Kidney (tissue), 14 donors: ENCODE results near the gene NR1H2. TPM values are rescaled to one million over a fixed set of nuclear protein-coding genes. Genes with fewer than 3 reads are reported as not detected.

Experiments used
- DNase-seq, 5 donors: peaks; one replicate each; pipeline ENCODE4 v3.0.0-alpha.2; 2013 to 2020
- FAIRE-seq: peaks from 2 replicates; lab custom pipeline; 2012; peaks lifted over from hg19 to GRCh38; lab: Jason Lieb, UNC
- H3K27ac ChIP-seq, 2 donors: one replicate each; pipeline ENCODE4 v1.7.0; 2013; ENCODE audit warnings: low read depth in 2 of 2, low read length in 2 of 2, inconsistent platforms in 1 of 2
- H3K27me3 ChIP-seq: one replicate; pipeline ENCODE4 v1.7.1; 2013; ENCODE audit warnings: low read length, inconsistent platforms; ENCODE audit not compliant: control insufficient read depth, insufficient read depth
- H3K36me3 ChIP-seq, 3 donors: one replicate each; pipeline versions ENCODE4 v1.7.0 to v1.7.1; 2013; ENCODE audit warnings: low read length in 3 of 3, control low read depth in 1 of 3, inconsistent platforms in 1 of 3; ENCODE audit not compliant: insufficient read depth in 3 of 3, control insufficient read depth in 2 of 3
- H3K4me1 ChIP-seq, 3 donors: one replicate each; pipeline versions ENCODE4 v1.7.0 to v1.7.1; 2013; ENCODE audit warnings: low read length in 3 of 3, inconsistent platforms in 1 of 3, low read depth in 1 of 3; ENCODE audit not compliant: control insufficient read depth in 2 of 3, insufficient read depth in 2 of 3
- H3K4me3 ChIP-seq, 3 donors: one replicate each; pipeline versions ENCODE4 v1.7.0 to v1.8.1; 2013; ENCODE audit warnings: low read length in 3 of 3, control low read depth in 1 of 3, inconsistent platforms in 1 of 3
- H3K9ac ChIP-seq, 3 donors: one replicate each; pipeline versions ENCODE4 v1.7.0 to v1.7.1; 2013; ENCODE audit warnings: low read length in 3 of 3, control low read depth in 1 of 3, inconsistent platforms in 1 of 3
- H3K9me3 ChIP-seq, 3 donors: one replicate each; pipeline versions ENCODE4 v1.7.0 to v1.7.1; 2013; ENCODE audit warnings: low read length in 3 of 3, control low read depth in 1 of 3, inconsistent platforms in 1 of 3; ENCODE audit not compliant: control insufficient read depth in 2 of 3, insufficient read depth in 1 of 3
- CTCF ChIP-seq: IDR thresholded peaks from 3 replicates; pipeline ENCODE4 v1.5.1; 2012; ENCODE audit warnings: mild to moderate bottlenecking, moderate library complexity, borderline replicate concordance; ENCODE audit not compliant: insufficient read depth; ENCODE audit errors: extremely low read depth
- intact Hi-C: fragments of 100-400 bp; cut with DNase I; formaldehyde crosslinking; loops from one replicate; pipeline ENCODE4 v1.11.1; 2022
- polyA plus RNA-seq: library from polyadenylated mRNA; stranded (reverse); fragments of 350-450 nt; fragmentation: Illumina TruSeq; extraction: RNeasy Lipid Tissue Mini Kit (QIAGEN cat#74804); gene quantifications from one replicate; pipeline ENCODE4 v1.2.3, GENCODE V29; 2014; ENCODE audit warnings: low read depth, low replicate concordance; ENCODE audit not compliant: insufficient read depth
- total RNA-seq: library from RNA; stranded (reverse); fragmentation: NEBNext Ultra II Directional; extraction: Animal tissue kit (Norgen Biotek cat#: 25700); gene quantifications from one replicate; pipeline ENCODE4 v1.2.1, GENCODE V29; 2021
- donor health status: control.
- donor health status: control.
- donor health status: control.
- donor health status: control.
- donor health status: control.
- donor health status: DM: yes; HTN: yes; CAD: no.
- donor health status: Normal renal cell carcinoma (clear cell type).

NR1H2 gene
- total and polyA plus RNA-seq, 2 donors from 2014 or later = 59.7 to 80.4 TPM

- no peak for FAIRE-seq
- TF ChIP-seq CTCF = no peak
- Histone ChIP-seq H3K4me1 (no peaks in the 10 kb centered on the region), H3K9me3 (no peaks in the 10 kb centered on the region), H3K4me3 (peak within 1 kb of the TSS in 2 of 3 donors; percentile 43 to 56), H3K36me3 (no peaks in the 10 kb centered on the region), H3K9ac (no peak within 1 kb of the TSS), H3K27ac (peak within 1 kb of the TSS; percentile 14 to 45), H3K27me3 (no peaks in the 10 kb centered on the region)
- DNase-seq = peak in 3 of 5 donors; percentile 42 to 66 (median 65)
- intact Hi-C loops = loop anchor here (10.0 kb wide), 1 partner anchor 99 kb away; no protein-coding TSS in a partner anchor
These were observed 10.6 kb upstream of the NR1H2 start, which contains the start of gene NAPSA for GRCh38 chr19:50365434-50366306. NAPSA (minus strand) TSS chr19:50365639; CDS start chr19:50365621, 18 bp downstream.

DNA sequence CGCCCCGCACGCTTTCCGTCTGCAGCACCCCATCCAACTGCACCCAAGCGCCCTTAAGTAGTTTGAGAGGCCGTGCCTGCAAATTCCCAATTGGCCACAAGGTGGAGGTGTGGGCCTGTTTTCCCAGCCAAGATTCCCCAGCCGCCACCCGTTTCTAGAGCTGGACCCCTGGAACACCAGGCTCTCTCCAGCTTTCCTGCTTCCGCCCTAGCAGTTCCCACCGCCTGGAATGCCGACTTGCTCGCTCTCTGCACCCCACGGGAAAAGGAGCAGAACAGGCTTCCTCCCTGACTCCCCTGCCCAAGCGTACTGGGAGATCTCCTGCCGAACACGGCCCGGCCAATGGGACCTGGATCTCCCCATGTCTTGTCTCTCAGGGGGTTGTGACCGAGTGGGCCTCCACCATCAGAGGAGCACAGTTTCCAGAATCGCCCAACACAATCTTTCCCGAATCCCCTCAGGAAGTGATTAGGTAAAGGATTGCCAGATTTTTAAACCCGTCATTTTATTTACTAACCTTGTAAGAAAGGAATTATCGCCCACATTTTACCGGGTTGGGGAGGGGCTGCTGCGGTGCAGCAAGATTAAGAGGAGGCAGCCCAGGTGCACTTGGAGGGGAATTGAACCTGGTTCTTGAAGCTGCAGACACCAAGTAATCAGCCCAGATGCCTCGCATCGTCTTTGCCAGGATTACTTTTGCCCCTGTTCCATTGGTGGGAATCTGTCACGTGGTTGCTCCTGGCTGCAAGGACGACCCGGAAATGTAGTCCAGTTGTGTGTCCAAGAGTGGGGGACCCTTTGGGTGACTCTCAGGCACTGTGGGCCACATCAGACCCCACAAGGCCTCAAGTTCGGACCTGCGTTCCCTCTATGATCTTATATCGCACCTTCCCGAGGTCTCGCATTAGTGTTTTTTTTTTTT is 7.3 kb upstream of the NR1H2 start:
- peak; percentile 89 to 95 (median 92) for DNase-seq
- no peaks in the 10 kb centered on the region for H3K4me1 ChIP-seq
- H3K4me3 ChIP-seq = peak overlapping the region; percentile 68 to 100 (median 72)
- no peaks in the 10 kb centered on the region for H3K36me3 ChIP-seq
- no peaks in the 10 kb centered on the region for H3K9me3 ChIP-seq
- peak; percentile 83 for TF ChIP-seq CTCF
- H3K27me3 ChIP-seq = no peaks in the 10 kb centered on the region
- intact Hi-C loops = loop anchor here (10.0 kb wide), 1 partner anchor 96 kb away; no protein-coding TSS in a partner anchor
- no peak for FAIRE-seq
- peak overlapping the region; percentile 60 to 76 for H3K27ac ChIP-seq
- peak overlapping the region; percentile 42 to 99 (median 84) for H3K9ac ChIP-seq

DNA sequence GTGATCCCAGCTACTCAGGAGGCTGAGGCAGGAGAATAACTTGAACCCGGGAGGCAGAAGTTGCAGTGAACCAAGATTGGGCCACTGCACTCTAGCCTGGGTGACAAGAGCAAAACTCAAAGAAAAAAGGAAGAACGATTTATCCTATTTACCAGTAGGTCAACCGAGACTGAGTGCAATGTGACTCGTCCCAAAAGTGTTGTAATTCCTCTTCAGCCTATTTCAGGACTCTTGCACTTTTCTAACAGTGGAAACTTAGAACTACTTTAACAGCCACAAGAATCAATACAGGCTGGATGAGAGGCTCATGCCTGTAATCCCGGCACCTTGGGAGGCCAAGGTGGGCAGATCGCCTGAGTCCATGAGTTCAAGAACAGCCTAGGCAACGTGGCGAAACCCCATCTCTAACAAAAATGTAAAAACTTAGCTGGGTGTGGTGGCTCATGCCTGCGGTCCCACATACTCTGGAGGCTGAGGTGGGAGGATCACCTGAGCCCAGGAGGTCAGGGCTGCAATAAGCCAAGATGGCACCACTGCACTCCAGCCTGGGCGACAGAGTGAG is 4.3 kb upstream of the NR1H2 start:
- intact Hi-C loops = no loop called here
- FAIRE-seq = no peak
- no peak for TF ChIP-seq CTCF

More for the DNA sequence above, 4.3 kb upstream of the NR1H2 start:
- Histone ChIP-seq H3K36me3 (no peaks in the 10 kb centered on the region), H3K9me3 (no peaks in the 10 kb centered on the region), H3K9ac (no peak overlapping the region), H3K27me3 (no peaks in the 10 kb centered on the region), H3K4me1 (no peaks in the 10 kb centered on the region), H3K27ac (no peak overlapping the region), H3K4me3 (no peak overlapping the region)
- DNase-seq = peak in 1 of 5 donors; percentile 23
